Measurements from ENCODE around the gene PFKFB2.

Gene PFKFB2

DNA sequence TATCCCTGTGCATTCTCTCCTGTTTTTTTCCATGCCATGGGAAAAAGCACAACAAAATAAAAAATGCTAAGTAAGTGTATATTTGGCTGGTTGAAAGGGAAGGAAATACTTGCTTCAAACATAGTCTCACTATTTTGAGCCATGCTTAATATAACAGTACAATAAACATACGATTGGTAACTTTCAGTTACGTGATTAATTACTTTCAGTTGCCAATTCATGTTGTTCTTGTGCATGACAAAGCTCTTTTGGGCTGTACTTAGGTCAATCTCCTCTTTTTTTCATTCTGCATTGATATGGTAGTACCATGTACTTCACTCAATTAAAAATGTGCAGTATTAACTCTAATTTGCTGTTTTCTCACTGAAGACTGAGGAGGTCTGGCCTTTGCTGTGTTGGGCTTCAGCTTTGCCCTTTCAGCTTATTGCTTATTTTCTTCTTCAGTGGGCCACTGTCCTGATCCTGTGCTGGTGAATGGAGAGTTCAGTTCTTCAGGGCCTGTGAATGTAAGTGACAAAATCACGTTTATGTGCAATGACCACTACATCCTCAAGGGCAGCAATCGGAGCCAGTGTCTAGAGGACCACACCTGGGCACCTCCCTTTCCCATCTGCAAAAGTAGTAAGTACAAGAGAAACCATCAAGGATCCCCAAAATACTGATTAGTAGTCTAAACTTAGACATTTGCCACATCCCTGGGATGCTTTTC, 38.3 kb downstream of the PFKFB2 start:
- DNase-seq: no peak

- no peak for DNase-seq
These were observed 40.9 kb downstream of the PFKFB2 start for GRCh38 chr1:207093944-207094343.

DNA sequence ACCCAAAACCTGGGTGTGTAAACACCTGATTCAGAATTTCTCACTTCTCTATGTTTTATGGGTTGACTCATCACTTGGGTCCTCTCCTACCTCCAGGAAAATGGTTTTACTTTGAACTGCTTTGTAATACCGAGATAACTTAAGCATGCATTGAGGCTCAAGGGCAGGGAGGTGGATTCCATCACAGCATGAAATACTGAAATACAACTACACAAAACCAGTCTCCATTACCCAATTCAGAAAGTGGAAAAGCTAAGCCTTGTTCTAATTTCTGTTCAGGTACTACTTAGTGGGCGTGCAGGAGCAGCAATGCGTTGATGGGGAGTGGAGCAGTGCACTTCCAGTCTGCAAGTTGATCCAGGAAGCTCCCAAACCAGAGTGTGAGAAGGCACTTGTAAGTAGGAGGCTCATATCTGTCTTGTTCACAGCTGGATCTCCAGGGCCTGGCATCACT, 44.8 kb downstream of the PFKFB2 start:
- no peak for DNase-seq

DNA sequence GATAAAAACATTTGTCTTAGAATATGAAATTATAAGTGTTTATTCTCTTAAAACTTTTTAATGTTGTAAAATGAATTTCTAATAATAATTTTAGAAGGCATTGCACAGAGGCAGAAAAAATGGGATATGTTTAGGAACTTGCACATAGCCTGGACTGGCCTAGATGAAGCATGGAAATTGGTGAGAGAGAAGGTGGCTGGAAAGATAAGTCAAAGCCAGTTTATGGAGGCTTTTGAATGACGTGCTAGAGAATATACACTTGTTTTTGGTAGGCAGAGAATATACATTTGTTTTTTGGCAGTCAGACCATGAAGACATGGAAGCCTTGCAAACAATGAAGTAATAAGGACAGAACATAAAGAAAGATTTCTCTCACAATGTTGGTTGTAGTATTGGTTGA, 48.6 kb downstream of the PFKFB2 start:
- no peak for DNase-seq

GRCh38 chr1:207102146-207102545, 49.1 kb downstream of the PFKFB2 start:
- no peak for DNase-seq

- DNase-seq: no peak
These were observed 49.6 kb downstream of the PFKFB2 start for GRCh38 chr1:207102659-207103058.

GRCh38 chr1:207103892-207104373, 50.9 kb downstream of the PFKFB2 start, which contains the start of gene C4BPA:
Gene C4BPA, plus strand, starts transcription at chr1:207104233. Its CDS starts 8,793 bp downstream, at chr1:207113026.
- DNase-seq: no peak

- DNase-seq: no peak
These were observed 55.9 kb downstream of the PFKFB2 start for GRCh38 chr1:207109004-207109403.

DNA sequence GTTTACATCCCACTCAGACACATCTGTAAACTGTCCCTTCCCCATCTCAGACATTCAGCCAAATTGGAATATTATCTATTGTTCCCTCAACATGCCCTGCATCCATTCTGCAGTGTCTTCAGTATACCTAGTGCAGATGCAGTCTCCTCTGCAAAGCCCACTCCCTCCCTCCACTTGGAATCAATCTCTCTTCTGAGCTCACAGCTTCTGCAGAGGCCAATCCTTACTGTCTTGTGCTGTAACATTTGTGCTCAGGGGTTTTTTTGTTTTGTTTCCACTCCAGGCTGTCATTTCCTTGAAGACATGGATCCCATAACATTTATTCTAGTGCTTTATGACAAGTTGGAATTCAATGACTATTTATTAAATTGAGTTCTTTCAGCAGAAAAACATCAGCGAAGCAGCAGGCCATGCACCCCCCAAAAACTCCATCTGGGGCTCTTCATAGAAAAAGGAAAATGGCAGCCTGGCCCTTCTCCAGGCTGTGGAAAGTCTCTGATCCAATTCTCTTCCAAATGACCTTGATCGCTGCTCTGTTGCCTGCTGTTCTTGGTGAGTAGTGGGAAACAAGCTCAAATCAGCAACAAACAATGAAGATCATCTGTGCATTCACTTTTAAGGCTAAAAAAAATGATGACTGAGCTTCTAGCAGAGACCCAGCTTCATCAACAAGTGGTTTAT, 59.7 kb downstream of the PFKFB2 start:
- DNase-seq: no peak

GRCh38 chr1:207115269-207115668, 62.2 kb downstream of the PFKFB2 start:
- no peak for DNase-seq

- no peak for DNase-seq
These were observed 71.3 kb downstream of the PFKFB2 start for GRCh38 chr1:207124389-207124788.

DNA sequence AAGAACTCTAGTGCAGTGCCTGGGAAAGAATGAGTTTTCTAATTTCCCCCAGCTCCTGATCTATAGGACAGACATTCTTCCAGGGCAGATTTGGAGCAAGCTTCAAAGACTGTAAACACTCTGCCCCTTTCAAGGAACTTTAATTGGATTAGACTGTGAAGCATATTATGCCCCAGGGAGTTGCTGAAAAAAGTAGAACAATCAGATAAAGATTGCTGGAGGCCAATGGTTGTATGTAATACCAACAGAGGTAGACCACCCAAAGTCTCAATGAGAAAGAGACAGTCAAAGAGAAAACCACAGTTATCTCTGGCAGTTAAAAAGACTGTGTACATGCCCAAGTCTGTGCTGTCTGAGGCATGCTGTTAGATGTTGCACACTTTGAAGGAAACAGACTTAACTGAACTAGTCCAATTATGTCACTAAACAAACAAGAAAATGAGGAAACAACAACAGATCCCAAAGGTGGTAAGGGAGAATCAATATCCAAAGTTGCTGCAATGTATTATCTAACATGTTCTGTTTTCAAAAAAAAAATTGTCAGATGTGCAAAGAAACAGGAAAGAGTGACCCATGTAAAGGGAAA, 75.4 kb downstream of the PFKFB2 start:
- no peak for DNase-seq

- DNase-seq: no peak
These were observed 76.0 kb downstream of the PFKFB2 start for GRCh38 chr1:207129053-207129452.
